K562 (cell line): ENCODE results near the gene TYRO3. TPM values are rescaled to one million over a fixed set of nuclear protein-coding genes. Genes with fewer than 3 reads are reported as not detected.
A peak's percentile ranks its signal among the peaks of the same experiment; 100 is the strongest.

Experiments
- CCNT2 ChIP-seq: IDR thresholded peaks from 2 replicates; pipeline ENCODE4 v1.6.1; 2011; ENCODE audit warnings: borderline replicate concordance, low read depth, mild to moderate bottlenecking, moderate library complexity, mixed read lengths, low read length; ENCODE audit not compliant: insufficient read length; ENCODE audit errors: extremely low read depth
- HDAC1 ChIP-seq, 2 experiments: fragments of 450-650 bp; IDR thresholded peaks; 2 replicates each; pipeline ENCODE4 v1.6.1; 2016 to 2017; ENCODE audit warnings: inconsistent platforms in 1 of 2, mild to moderate bottlenecking in 1 of 2, moderate library complexity in 1 of 2
- HDAC8 ChIP-seq: fragments of 450-650 bp; IDR thresholded peaks from 2 replicates; pipeline ENCODE4 v1.6.1; 2016; ENCODE audit warnings: mild to moderate bottlenecking, missing genetic modification characterization, moderate library complexity, missing compliant biosample characterization
- HNRNPL ChIP-seq: fragments of 200-400 bp; formaldehyde crosslinking; IDR thresholded peaks from 2 replicates; pipeline ENCODE4 v1.6.1; 2017; ENCODE audit warnings: low read depth, mild to moderate bottlenecking, low read length
- HNRNPUL1 ChIP-seq: fragments of 200-400 bp; formaldehyde crosslinking; IDR thresholded peaks from 2 replicates; pipeline ENCODE4 v1.6.1; 2017; ENCODE audit warnings: low read length
- MCM7 ChIP-seq, 2 experiments: fragments of 450-650 bp; IDR thresholded peaks; 2 replicates each; pipeline ENCODE4 v1.6.1; 2016 to 2018
- RAD21 ChIP-seq, 2 experiments: fragments of 250-450 bp in 1 of 2; fragments of 450-650 bp in 1 of 2; sonication (Bioruptor Pico) in 1 of 2; formaldehyde crosslinking in 1 of 2; IDR thresholded peaks in 1 of 2; conservative IDR thresholded peaks in 1 of 2; 2 replicates each; pipeline versions ENCODE4 v1.4.0 to v1.8.0; 2020 to 2022; ENCODE audit warnings: mild to moderate bottlenecking in 2 of 2, moderate library complexity in 1 of 2
- ZFP1 ChIP-seq: fragments of 450-650 bp; formaldehyde crosslinking; IDR thresholded peaks from 2 replicates; pipeline ENCODE4 v1.4.0; 2020; ENCODE audit warnings: mild to moderate bottlenecking, mixed read lengths
- ZKSCAN3 ChIP-seq: fragments of 250-450 bp; sonication (Bioruptor Pico); IDR thresholded peaks from 2 replicates; pipeline ENCODE4 v1.4.0; 2020
- ZNF785 ChIP-seq: fragments of 250-450 bp; sonication (Bioruptor Pico); IDR thresholded peaks from 2 replicates; pipeline ENCODE4 v1.4.0; 2020; ENCODE audit warnings: mild to moderate bottlenecking
- polyA plus RNA-seq, 8 experiments: library from polyadenylated mRNA; depleted of rRNA in 4 of 8; stranded (reverse) in 5 of 8; unstranded in 3 of 8; fragments of >200 nt; fragmentation: Nextera tagmentation in 2 of 8; fragmentation: Illumina TruSeq in 1 of 8; extraction: Ambion mirVana in 2 of 8; extraction: Trizol in 1 of 8; gene quantifications; 2 replicates each; pipeline versions ENCODE4 v1.2.1 to v1.2.3, GENCODE V29; 2011 to 2014; ENCODE audit warnings: inconsistent platforms in 1 of 8, missing spikeins in 1 of 8
- total RNA-seq, 7 experiments: library from RNA; depleted of rRNA in 6 of 7; stranded (reverse); fragments of >200 nt in 6 of 7; fragmentation: Illumina TruSeq in 2 of 7; extraction: Trizol in 2 of 7; gene quantifications; 2 replicates each; pipeline versions ENCODE4 v1.2.1 to v1.2.3, GENCODE V29; 2011 to 2021; ENCODE audit warnings: low replicate concordance in 1 of 7
- TF ChIP-seq, protein P1 (sequence below): fragments of 450-650 bp; formaldehyde crosslinking; IDR thresholded peaks from 2 replicates; pipeline ENCODE4 v1.4.0; 2022; ENCODE audit warnings: missing genetic modification characterization
- TF ChIP-seq, protein P2 (sequence below): IDR thresholded peaks from 3 replicates; pipeline ENCODE4 v1.6.1; 2011; ENCODE audit warnings: borderline replicate concordance, mild to moderate bottlenecking, moderate library complexity; ENCODE audit not compliant: insufficient read length; ENCODE audit errors: extremely low read depth
- TF ChIP-seq, protein P3 (sequence below), 2 experiments: fragments of 150-350 bp in 1 of 2; IDR thresholded peaks; 2 replicates each; pipeline ENCODE4 v1.6.1; 2012 to 2016; ENCODE audit warnings: low read depth in 2 of 2, low read length in 2 of 2, mild to moderate bottlenecking in 1 of 2, moderate library complexity in 1 of 2
- TF ChIP-seq, protein P4 (sequence below): fragments of 250-450 bp; sonication (Bioruptor Pico); IDR thresholded peaks from 2 replicates; pipeline ENCODE4 v1.5.0; 2021; ENCODE audit warnings: mild to moderate bottlenecking, moderate library complexity

Gene TYRO3
- total and polyA plus RNA-seq, 9 of the 15 experiments (the other 6 are each of a cell fraction or from before 2014, with no cell fraction given), result 2.6 to 39.6 (median 18.6) TPM

DNA sequence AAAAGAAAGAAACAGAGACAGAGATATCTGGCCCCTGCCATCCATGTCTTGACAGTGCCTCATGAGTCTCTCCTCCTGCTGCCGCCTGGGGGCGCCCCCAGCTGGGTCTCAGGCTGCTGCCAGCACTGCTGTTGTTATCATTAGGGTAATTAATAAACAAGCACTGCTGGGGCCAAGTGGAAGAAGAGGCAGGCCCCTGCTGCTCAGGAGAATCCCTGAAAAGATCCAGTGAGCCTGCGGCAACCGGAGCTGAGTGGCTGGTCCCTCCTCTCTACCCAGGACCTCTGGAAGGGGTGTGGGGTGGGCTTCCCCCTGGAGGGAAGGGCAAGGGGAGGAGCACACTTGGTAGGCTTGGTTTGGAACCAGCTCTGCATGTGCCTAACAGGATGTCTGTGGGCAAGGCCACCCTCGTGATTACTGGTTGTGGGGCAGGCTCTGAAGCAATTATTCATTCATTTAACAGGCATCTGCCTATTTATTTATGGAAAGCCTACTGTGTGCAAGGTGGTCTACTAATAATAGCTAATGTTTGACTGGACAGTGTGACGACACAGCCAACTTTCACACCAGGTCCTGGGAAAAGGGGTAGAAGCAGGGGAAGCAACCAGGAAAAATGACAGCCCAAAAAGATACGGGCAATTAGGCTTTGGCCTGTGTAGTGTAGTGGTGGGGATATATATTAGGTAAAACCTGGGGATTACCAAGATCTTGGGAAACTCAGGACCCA, 1.2 kb upstream of the TYRO3 start (continued):
- TF ChIP-seq, protein P1, sequence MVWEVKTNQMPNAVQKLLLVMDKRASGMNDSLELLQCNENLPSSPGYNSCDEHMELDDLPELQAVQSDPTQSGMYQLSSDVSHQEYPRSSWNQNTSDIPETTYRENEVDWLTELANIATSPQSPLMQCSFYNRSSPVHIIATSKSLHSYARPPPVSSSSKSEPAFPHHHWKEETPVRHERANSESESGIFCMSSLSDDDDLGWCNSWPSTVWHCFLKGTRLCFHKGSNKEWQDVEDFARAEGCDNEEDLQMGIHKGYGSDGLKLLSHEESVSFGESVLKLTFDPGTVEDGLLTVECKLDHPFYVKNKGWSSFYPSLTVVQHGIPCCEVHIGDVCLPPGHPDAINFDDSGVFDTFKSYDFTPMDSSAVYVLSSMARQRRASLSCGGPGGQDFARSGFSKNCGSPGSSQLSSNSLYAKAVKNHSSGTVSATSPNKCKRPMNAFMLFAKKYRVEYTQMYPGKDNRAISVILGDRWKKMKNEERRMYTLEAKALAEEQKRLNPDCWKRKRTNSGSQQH (CRISPR knock-in tag), result no peak
- TF ChIP-seq HNRNPL (no peak), ZFP1 (no peak), HDAC1 (IDR thresholded peaks at IDR 0.05) (no peak), CCNT2 (no peak), MCM7 (IDR thresholded peaks at IDR 0.05) (peak in 1 of 2 experiments; percentile 24; a peak in 1 of 4 replicates), HDAC8 (tag) (no peak), HNRNPUL1 (no peak), ZKSCAN3 (CRISPR knock-in tag) (no peak), ZNF785 (CRISPR knock-in tag) (no peak), RAD21 (CRISPR knock-in tag; conservative IDR thresholded peaks at IDR 0.05 in 1 of 2, IDR thresholded peaks at IDR 0.05 in 1 of 2) (peak; percentile 76 to 79)
- TF ChIP-seq, protein P2, sequence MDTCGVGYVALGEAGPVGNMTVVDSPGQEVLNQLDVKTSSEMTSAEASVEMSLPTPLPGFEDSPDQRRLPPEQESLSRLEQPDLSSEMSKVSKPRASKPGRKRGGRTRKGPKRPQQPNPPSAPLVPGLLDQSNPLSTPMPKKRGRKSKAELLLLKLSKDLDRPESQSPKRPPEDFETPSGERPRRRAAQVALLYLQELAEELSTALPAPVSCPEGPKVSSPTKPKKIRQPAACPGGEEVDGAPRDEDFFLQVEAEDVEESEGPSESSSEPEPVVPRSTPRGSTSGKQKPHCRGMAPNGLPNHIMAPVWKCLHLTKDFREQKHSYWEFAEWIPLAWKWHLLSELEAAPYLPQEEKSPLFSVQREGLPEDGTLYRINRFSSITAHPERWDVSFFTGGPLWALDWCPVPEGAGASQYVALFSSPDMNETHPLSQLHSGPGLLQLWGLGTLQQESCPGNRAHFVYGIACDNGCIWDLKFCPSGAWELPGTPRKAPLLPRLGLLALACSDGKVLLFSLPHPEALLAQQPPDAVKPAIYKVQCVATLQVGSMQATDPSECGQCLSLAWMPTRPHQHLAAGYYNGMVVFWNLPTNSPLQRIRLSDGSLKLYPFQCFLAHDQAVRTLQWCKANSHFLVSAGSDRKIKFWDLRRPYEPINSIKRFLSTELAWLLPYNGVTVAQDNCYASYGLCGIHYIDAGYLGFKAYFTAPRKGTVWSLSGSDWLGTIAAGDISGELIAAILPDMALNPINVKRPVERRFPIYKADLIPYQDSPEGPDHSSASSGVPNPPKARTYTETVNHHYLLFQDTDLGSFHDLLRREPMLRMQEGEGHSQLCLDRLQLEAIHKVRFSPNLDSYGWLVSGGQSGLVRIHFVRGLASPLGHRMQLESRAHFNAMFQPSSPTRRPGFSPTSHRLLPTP, result no peak
- TF ChIP-seq, protein P3, sequence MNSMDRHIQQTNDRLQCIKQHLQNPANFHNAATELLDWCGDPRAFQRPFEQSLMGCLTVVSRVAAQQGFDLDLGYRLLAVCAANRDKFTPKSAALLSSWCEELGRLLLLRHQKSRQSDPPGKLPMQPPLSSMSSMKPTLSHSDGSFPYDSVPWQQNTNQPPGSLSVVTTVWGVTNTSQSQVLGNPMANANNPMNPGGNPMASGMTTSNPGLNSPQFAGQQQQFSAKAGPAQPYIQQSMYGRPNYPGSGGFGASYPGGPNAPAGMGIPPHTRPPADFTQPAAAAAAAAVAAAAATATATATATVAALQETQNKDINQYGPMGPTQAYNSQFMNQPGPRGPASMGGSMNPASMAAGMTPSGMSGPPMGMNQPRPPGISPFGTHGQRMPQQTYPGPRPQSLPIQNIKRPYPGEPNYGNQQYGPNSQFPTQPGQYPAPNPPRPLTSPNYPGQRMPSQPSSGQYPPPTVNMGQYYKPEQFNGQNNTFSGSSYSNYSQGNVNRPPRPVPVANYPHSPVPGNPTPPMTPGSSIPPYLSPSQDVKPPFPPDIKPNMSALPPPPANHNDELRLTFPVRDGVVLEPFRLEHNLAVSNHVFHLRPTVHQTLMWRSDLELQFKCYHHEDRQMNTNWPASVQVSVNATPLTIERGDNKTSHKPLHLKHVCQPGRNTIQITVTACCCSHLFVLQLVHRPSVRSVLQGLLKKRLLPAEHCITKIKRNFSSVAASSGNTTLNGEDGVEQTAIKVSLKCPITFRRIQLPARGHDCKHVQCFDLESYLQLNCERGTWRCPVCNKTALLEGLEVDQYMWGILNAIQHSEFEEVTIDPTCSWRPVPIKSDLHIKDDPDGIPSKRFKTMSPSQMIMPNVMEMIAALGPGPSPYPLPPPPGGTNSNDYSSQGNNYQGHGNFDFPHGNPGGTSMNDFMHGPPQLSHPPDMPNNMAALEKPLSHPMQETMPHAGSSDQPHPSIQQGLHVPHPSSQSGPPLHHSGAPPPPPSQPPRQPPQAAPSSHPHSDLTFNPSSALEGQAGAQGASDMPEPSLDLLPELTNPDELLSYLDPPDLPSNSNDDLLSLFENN (IDR thresholded peaks at IDR 0.05; ENCODE audit: low read depth in 2 of 2, low read length in 2 of 2), result peak in 1 of 2 experiments; percentile 56; a peak in 1 of 4 replicates
- TF ChIP-seq, protein P4, sequence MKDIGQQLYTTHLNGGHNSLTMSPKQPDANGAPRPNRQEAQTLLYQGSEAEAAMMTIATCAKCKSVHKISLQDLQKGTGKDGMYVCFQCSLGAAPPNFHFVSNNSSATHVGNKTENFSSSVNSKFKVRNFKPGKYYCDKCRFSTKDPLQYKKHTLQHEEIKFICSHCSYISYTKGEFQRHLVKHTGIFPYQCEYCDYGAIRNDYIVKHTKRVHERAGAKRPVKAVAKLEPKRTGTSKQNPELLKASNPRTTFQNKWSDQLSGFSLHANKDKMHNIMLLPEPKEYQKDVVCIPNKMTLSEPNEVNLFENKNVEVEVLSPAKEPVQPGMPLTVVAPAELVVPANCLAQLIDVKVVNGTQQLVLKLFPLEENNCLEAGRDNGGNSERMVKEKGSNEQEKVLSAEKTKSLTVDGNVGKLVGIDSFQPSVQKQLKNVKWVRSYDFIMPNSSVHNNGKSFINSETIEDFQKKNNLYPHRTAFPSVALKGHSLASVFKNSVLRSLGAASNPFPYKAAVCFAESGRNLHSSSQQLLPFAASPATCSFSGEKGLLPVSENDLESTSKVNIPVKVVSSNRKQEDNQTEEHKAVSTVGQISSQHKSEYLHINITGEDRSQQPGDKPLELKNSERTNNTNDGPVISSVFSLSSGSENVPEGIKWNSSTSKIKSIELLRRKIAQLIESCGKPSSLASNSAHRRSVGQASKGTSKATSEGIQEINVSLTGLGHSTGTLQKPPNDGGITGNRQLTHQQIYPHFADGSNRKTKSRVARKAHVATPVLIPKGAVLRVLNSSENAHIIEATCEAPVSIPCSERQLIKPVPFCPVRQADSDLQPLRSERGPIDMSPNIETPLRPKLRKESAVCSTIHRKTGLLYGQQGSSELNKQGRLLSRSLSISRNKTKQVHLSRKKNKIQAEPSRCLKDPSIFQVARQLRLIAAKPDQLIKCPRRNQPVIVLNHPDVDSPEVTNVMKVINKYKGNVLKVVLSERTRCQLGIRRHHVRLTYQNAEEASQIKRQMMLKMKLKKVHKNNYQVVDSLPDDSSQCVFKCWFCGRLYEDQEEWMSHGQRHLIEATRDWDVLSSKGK, result no peak
